Pancreas (tissue), 10 donors: ENCODE results near the gene RNASEH2A. TPM values are rescaled to one million over a fixed set of nuclear protein-coding genes. Genes with fewer than 3 reads are reported as not detected.

ENCODE experiments used
- ATAC-seq, 4 donors: fragments of 200-7000 bp; cut with Tn5 transposase; one replicate each; pipeline versions ENCODE4 v1.8.0 to v1.9.1; 2020; ENCODE audit warnings: mild to moderate bottlenecking in 4 of 4, moderate library complexity in 4 of 4
- DNase-seq, 6 donors: peaks; one replicate each; pipeline ENCODE4 v3.0.0-alpha.2; 2020
- FAIRE-seq: peaks from 2 replicates; lab custom pipeline; 2012; peaks lifted over from hg19 to GRCh38; lab: Jason Lieb, UNC
- H3K27ac ChIP-seq, 4 donors: fragments of 200-600 bp; sonication (generic); 1 replicate in 3 of 4; 2 replicates in 1 of 4; pipeline versions ENCODE4 v1.5.0 to v1.8.0; 2020
- H3K27me3 ChIP-seq, 4 donors: fragments of 200-600 bp; one replicate each; pipeline ENCODE4 v1.8.0; 2021
- H3K36me3 ChIP-seq, 3 donors: fragments of 200-600 bp; sonication (generic) in 1 of 3; one replicate each; pipeline versions ENCODE4 v1.5.0 to v1.8.0; 2020 to 2021
- H3K4me1 ChIP-seq, 3 donors: fragments of 200-600 bp; one replicate each; pipeline ENCODE4 v1.8.0; 2021
- H3K4me3 ChIP-seq, 4 donors: fragments of 200-600 bp; sonication (generic) in 2 of 4; one replicate each; pipeline versions ENCODE4 v1.5.0 to v1.8.0; 2020 to 2021
- H3K9me3 ChIP-seq, 4 donors: fragments of 200-600 bp; one replicate each; pipeline ENCODE4 v1.8.0; 2021
- CTCF ChIP-seq, 4 donors: fragments of 200-600 bp; sonication (generic) in 3 of 4; IDR thresholded peaks; one replicate each; pipeline versions ENCODE4 v1.5.0 to v1.8.0; 2021; ENCODE audit warnings: antibody characterized with exemption in 4 of 4
- WGBS, 2 donors: extraction: QIAGEN DNeasy Blood & Tissue Kit; methylation state at CpG; one replicate each; pipeline ENCODE4 v1.1.7; 2013; 5-methylcytosine and 5-hydroxymethylcytosine counted together
- intact Hi-C, 3 donors: fragments of 100-400 bp; cut with DNase I; formaldehyde crosslinking; loops; one replicate each; pipeline versions ENCODE4 v1.11.1 to v1.14.2; 2022
- polyA plus RNA-seq, 2 donors: library from polyadenylated mRNA; stranded (reverse); fragments of 200-250 nt; gene quantifications; one replicate each; pipeline ENCODE4 v1.2.3, GENCODE V29; 2013
- total RNA-seq, 6 donors: library from RNA; stranded (reverse); fragmentation: NEBNext Ultra II Directional in 4 of 6; extraction: Animal tissue kit (Norgen Biotek cat#: 25700) in 4 of 6; gene quantifications; one replicate each; pipeline versions ENCODE4 v1.2.1 to v1.2.4, GENCODE V29; 2021 to 2023
- donor health status: healthy with polysubstance abuse.
- donor health status: DM: no; HTN: no; CAD: no; lungs with moderate emphysema.
- donor health status: DM: no; HTN: no; CAD: no.
- donor health status: control.
- donor health status: control.
- donor health status: Bipolar disorder and iron deficiency.
- donor health status: DM: yes; HTN: yes; CAD: no.
- donor health status: DM: no; HTN: no; CAD: no.
- donor health status: DM: no; HTN: no; CAD: no.
- donor health status: DM: yes; HTN: yes; CAD: no.

The RNASEH2A gene
- total and polyA plus RNA-seq, 8 donors: 1.7 to 6.0 (median 3.6) TPM

DNA sequence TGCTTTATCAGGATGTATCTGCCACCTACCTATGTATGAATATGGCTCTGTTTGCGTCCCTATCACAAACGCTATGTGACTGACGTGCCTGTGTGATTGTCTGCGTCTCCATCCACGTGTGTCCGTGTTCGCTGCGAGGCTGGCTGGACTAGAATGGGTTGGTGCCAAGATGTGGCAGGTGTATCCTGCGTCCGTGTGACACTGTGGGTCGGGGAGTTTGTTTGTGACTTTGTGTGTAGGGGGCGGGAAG, 24.3 kb upstream of the RNASEH2A start:
- Histone ChIP-seq H3K9me3 (no peaks in the 10 kb centered on the region), H3K27me3 (no peaks in the 10 kb centered on the region), H3K36me3 (no peaks in the 10 kb centered on the region), H3K4me1 (peaks cover 10 to 47% (median 21%) of the 10 kb centered on the region in 3 donors), H3K27ac (peak overlapping the region; percentile 68 to 99 (median 84)), H3K4me3 (peak overlapping the region; percentile 11 to 55 (median 40))
- TF ChIP-seq CTCF (IDR thresholded peaks at IDR 0.05): no peak
- ATAC-seq (no peak), FAIRE-seq (no peak), DNase-seq (no peak)
- WGBS, 2 donors: 0 to 1% methylated on average over 11 to 12 of the region's 12 CpGs
- intact Hi-C loops: no loop called here

DNA sequence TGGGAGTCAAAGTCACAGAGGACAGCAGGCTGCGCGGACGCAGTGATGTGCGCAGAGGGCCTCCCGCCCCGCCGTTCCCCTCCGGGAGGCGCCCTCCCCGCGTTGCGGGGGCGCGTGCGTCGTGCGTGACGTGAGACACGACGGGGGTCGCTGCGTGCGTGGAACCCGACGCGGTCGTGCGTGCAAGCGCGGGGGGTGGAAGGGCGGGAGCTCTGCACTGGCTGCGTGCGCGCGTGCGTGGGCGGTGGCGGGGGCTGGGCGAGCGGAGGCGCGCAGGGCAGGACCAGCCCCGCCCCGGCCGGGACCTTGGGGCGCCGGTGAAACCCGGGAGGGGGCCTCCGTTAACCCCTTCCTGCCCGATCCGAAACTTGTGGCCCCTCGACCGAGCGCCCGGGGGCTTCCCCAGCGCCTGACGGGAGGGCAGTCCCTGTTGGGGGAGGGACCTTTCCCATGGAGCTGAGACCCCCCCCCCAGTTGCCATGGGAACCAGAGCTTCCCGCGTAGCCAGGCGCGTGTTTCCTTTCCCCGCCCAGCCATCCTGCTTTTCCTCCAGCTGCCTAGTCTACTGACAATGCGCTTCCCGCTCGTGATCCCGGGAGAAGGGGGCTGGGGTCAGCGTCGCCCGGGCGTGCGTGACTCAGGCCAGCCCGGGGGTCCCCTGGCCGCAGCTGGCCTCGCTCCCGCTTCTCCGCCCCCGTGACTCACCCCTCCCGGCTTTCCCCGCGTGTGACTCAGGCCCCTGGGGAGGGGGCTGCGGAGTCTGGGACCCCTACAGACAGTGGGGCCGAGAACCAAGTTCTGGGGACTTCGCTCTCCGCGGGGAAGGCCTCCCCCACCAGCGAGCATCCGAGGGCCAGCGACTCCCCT, 23.7 kb upstream of the RNASEH2A start:
- WGBS, 2 donors: 2% methylated on average over 55 to 88 of the region's 88 CpGs
- Histone ChIP-seq H3K9me3 (no peaks in the 10 kb centered on the region), H3K27me3 (no peaks in the 10 kb centered on the region), H3K27ac (peak overlapping the region; percentile 68 to 99 (median 84)), H3K4me3 (peak overlapping the region; percentile 11 to 55 (median 40)), H3K4me1 (peaks cover 5 to 50% (median 21%) of the 10 kb centered on the region in 3 donors), H3K36me3 (no peaks in the 10 kb centered on the region)
- DNase-seq (peak; percentile 76 to 87 (median 83)), ATAC-seq (peak; percentile 43 to 65 (median 46)), FAIRE-seq (no peak)
- intact Hi-C loops: no loop called here
- TF ChIP-seq CTCF (IDR thresholded peaks at IDR 0.05): no peak

- peak overlapping the region in 2 of 4 donors; percentile 46 to 55 for H3K4me3 ChIP-seq
- intact Hi-C loops: no loop called here
- ATAC-seq: no peak
These were observed 23.0 kb upstream of the RNASEH2A start for GRCh38 chr19:12783291-12783848.

GRCh38 chr19:12783849-12784393, 22.5 kb upstream of the RNASEH2A start:
- WGBS, 2 donors: 29 to 33% methylated on average over 16 to 19 of the region's 19 CpGs
- Histone ChIP-seq H3K4me3 (no peak overlapping the region), H3K9me3 (no peaks in the 10 kb centered on the region), H3K27ac (peak overlapping the region; percentile 68 to 99 (median 84)), H3K36me3 (no peaks in the 10 kb centered on the region), H3K4me1 (peaks cover 11 to 58% (median 24%) of the 10 kb centered on the region in 3 donors), H3K27me3 (no peaks in the 10 kb centered on the region)
- ATAC-seq: no peak
- peak in 2 of 6 donors; percentile 58 to 66 for DNase-seq
- no peak for FAIRE-seq
- no peak for TF ChIP-seq CTCF (IDR thresholded peaks at IDR 0.05)
- intact Hi-C loops: no loop called here

More at GRCh38 chr19:12783291-12783848, 23.0 kb upstream of the RNASEH2A start:
- no peaks in the 10 kb centered on the region for H3K9me3 ChIP-seq
- H3K36me3 ChIP-seq: no peaks in the 10 kb centered on the region
- H3K27me3 ChIP-seq: no peaks in the 10 kb centered on the region
- WGBS, 2 donors: 32 to 37% methylated on average over 16 of the region's 16 CpGs
- FAIRE-seq: no peak
- TF ChIP-seq CTCF (IDR thresholded peaks at IDR 0.05): no peak
- no peak for DNase-seq
- H3K27ac ChIP-seq: peak overlapping the region; percentile 68 to 99 (median 84)
- peaks cover 5 to 57% (median 23%) of the 10 kb centered on the region in 3 donors for H3K4me1 ChIP-seq
